Measurements from ENCODE around the gene STOML3.
"Not testable (repeated sequence)": the region's sequence is repeated elsewhere in the genome, so short reads cannot be mapped to it uniquely, and the experiment has no call there.

The STOML3 gene

GRCh38 chr13:38990693-38991092 is at the start of gene STOML3:
TSS of gene STOML3 (minus strand) at chr13:38990831. CDS start at chr13:38990721, 110 bp downstream.
- DNase-seq (ENCODE audit: low spot score), result no peak

- no peak for DNase-seq (ENCODE audit: low spot score)
Observed at GRCh38 chr13:39040206-39040605, 49.6 kb upstream of the STOML3 start.

- DNase-seq (ENCODE audit: low spot score), result no peak
Observed at GRCh38 chr13:39039041-39039440, 48.4 kb upstream of the STOML3 start.

- DNase-seq (ENCODE audit: low spot score), result no peak
Observed at GRCh38 chr13:39038569-39039030, 48.0 kb upstream of the STOML3 start.

GRCh38 chr13:39037880-39038568 is 47.4 kb upstream of the STOML3 start, which contains the start of the genes NHLRC3 and PROSER1:
TSS of gene NHLRC3 (plus strand) at chr13:39038456. CDS start at chr13:39038640, 184 bp downstream.
TSS of gene PROSER1 (minus strand) at chr13:39038089. CDS start at chr13:39037242, 847 bp downstream.
- DNase-seq (ENCODE audit: low spot score), result peak; percentile 87

GRCh38 chr13:39037410-39037879 is 46.8 kb upstream of the STOML3 start:
- no peak for DNase-seq (ENCODE audit: low spot score)

GRCh38 chr13:39036212-39036611 is 45.6 kb upstream of the STOML3 start:
- DNase-seq (ENCODE audit: low spot score), result no peak

GRCh38 chr13:39035799-39036198 is 45.2 kb upstream of the STOML3 start:
- DNase-seq (ENCODE audit: low spot score), result no peak

- DNase-seq (ENCODE audit: low spot score), result no peak
Observed at GRCh38 chr13:39035204-39035603, 44.6 kb upstream of the STOML3 start.

- no peak for DNase-seq (ENCODE audit: low spot score)
Observed at GRCh38 chr13:39034085-39034484, 43.5 kb upstream of the STOML3 start.

- no peak for DNase-seq (ENCODE audit: low spot score)
Observed at GRCh38 chr13:39032150-39032549, 41.5 kb upstream of the STOML3 start.

GRCh38 chr13:39025433-39025839 is 34.8 kb upstream of the STOML3 start:
- no peak for DNase-seq (ENCODE audit: low spot score)

GRCh38 chr13:39023761-39024160 is 33.1 kb upstream of the STOML3 start:
- no peak for DNase-seq (ENCODE audit: low spot score)

GRCh38 chr13:39023316-39023715 is 32.7 kb upstream of the STOML3 start:
- no peak for DNase-seq (ENCODE audit: low spot score)

- no peak for DNase-seq (ENCODE audit: low spot score)
Observed at GRCh38 chr13:39020853-39021462, 30.3 kb upstream of the STOML3 start.

- no peak for DNase-seq (ENCODE audit: low spot score)
Observed at GRCh38 chr13:39016787-39017186, 26.2 kb upstream of the STOML3 start.

GRCh38 chr13:39016087-39016486 is 25.5 kb upstream of the STOML3 start:
- DNase-seq (ENCODE audit: low spot score), result no peak

- no peak for DNase-seq (ENCODE audit: low spot score)
Observed at GRCh38 chr13:39013462-39013861, 22.8 kb upstream of the STOML3 start.

- DNase-seq (ENCODE audit: low spot score), result peak; percentile 52
Observed at GRCh38 chr13:39012608-39013007, 22.0 kb upstream of the STOML3 start.

- DNase-seq (ENCODE audit: low spot score), result not testable (repeated sequence)
Observed at GRCh38 chr13:39006371-39007111, 15.9 kb upstream of the STOML3 start.

GRCh38 chr13:38998739-38999138 is 8.1 kb upstream of the STOML3 start:
- no peak for DNase-seq (ENCODE audit: low spot score)

GRCh38 chr13:38993381-38993780 is 2.8 kb upstream of the STOML3 start:
- DNase-seq (ENCODE audit: low spot score), result no peak

GRCh38 chr13:38981096-38981495 is 9.5 kb downstream of the STOML3 start:
- DNase-seq (ENCODE audit: low spot score), result no peak
